ENCODE data around the gene PDZD2.

- TF ChIP-seq, protein P1, sequence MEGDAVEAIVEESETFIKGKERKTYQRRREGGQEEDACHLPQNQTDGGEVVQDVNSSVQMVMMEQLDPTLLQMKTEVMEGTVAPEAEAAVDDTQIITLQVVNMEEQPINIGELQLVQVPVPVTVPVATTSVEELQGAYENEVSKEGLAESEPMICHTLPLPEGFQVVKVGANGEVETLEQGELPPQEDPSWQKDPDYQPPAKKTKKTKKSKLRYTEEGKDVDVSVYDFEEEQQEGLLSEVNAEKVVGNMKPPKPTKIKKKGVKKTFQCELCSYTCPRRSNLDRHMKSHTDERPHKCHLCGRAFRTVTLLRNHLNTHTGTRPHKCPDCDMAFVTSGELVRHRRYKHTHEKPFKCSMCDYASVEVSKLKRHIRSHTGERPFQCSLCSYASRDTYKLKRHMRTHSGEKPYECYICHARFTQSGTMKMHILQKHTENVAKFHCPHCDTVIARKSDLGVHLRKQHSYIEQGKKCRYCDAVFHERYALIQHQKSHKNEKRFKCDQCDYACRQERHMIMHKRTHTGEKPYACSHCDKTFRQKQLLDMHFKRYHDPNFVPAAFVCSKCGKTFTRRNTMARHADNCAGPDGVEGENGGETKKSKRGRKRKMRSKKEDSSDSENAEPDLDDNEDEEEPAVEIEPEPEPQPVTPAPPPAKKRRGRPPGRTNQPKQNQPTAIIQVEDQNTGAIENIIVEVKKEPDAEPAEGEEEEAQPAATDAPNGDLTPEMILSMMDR (IDR thresholded peaks at IDR 0.05) = no peak
- no peak for TF ChIP-seq EP300 (IDR thresholded peaks at IDR 0.05)
- no peak for TF ChIP-seq POLR2A (IDR thresholded peaks at IDR 0.05)
- TF ChIP-seq POLR2AphosphoS5 (IDR thresholded peaks at IDR 0.05) = no peak
Measured at GRCh38 chr5:32115985-32116384, 477.1 kb downstream of the PDZD2 start.

All from sigmoid colon (tissue), 4 donors.